Activated T-cell treated with anti-CD3 and anti-CD28 coated beads, Interleukin-2, amount 50 U/mL, for 24 hours (primary cell): ENCODE measurements around the gene RMRP.

Experiments
- DNase-seq: peaks from one replicate; pipeline ENCODE4 v3.0.0-alpha.2; 2020
- H3K27ac Mint-ChIP-seq: 2 replicates; pipeline ENCODE4 v1.8.0; 2020; ENCODE audit warnings: mild to moderate bottlenecking, mixed read lengths
- H3K27me3 Mint-ChIP-seq: 2 replicates; pipeline ENCODE4 v1.8.0; 2020; ENCODE audit warnings: mixed read lengths
- H3K36me3 Mint-ChIP-seq: 2 replicates; pipeline ENCODE4 v1.8.0; 2020; ENCODE audit warnings: low read depth, mixed read lengths
- H3K4me1 Mint-ChIP-seq: 2 replicates; pipeline ENCODE4 v1.8.0; 2020; ENCODE audit warnings: low read depth, mixed read lengths
- H3K4me3 Mint-ChIP-seq: 2 replicates; pipeline ENCODE4 v1.8.0; 2020; ENCODE audit warnings: mild to moderate bottlenecking, moderate library complexity, mixed read lengths
- H3K9me3 Mint-ChIP-seq: 2 replicates; pipeline ENCODE4 v1.8.0; 2020; ENCODE audit warnings: mixed read lengths

The RMRP gene

GRCh38 chr9:35664531-35665470 lies 7.0 kb upstream of the RMRP start, which contains the start of gene ARHGEF39:
ARHGEF39 (minus strand) TSS chr9:35665195; CDS start chr9:35665169, 26 bp downstream.
- Mint-ChIP-seq H3K9me3 (no peaks in the 10 kb centered on the region), H3K4me1 (peaks cover 56% of the 10 kb centered on the region), H3K4me3 (peak within 1 kb of the TSS; percentile 83), H3K36me3 (peaks cover 35% of the 10 kb centered on the region), H3K27ac (peak within 1 kb of the TSS; percentile 72), H3K27me3 (no peaks in the 10 kb centered on the region)
- DNase-seq = peak; percentile 83

GRCh38 chr9:35662437-35662836 lies 4.6 kb upstream of the RMRP start:
- H3K4me1 Mint-ChIP-seq = peaks cover 73% of the 10 kb centered on the region
- peak overlapping the region; percentile 77 for H3K27ac Mint-ChIP-seq
- no peaks in the 10 kb centered on the region for H3K9me3 Mint-ChIP-seq
- H3K4me3 Mint-ChIP-seq = no peak overlapping the region
- H3K27me3 Mint-ChIP-seq = peaks cover 3% of the 10 kb centered on the region
- no peak for DNase-seq
- H3K36me3 Mint-ChIP-seq = peaks cover 49% of the 10 kb centered on the region

GRCh38 chr9:35661756-35662350 lies 4.0 kb upstream of the RMRP start:
- no peak for DNase-seq
- Mint-ChIP-seq H3K27me3 (peaks cover 3% of the 10 kb centered on the region), H3K36me3 (peaks cover 49% of the 10 kb centered on the region), H3K4me3 (no peak overlapping the region), H3K9me3 (no peaks in the 10 kb centered on the region), H3K4me1 (peaks cover 78% of the 10 kb centered on the region), H3K27ac (peak overlapping the region; percentile 77)

GRCh38 chr9:35660966-35661415 lies 3.2 kb upstream of the RMRP start:
- H3K9me3 Mint-ChIP-seq = no peaks in the 10 kb centered on the region
- no peak for DNase-seq
- peaks cover 49% of the 10 kb centered on the region for H3K36me3 Mint-ChIP-seq
- H3K27ac Mint-ChIP-seq = peak overlapping the region; percentile 67
- H3K4me3 Mint-ChIP-seq = no peak overlapping the region
- peaks cover 84% of the 10 kb centered on the region for H3K4me1 Mint-ChIP-seq
- H3K27me3 Mint-ChIP-seq = peaks cover 3% of the 10 kb centered on the region

GRCh38 chr9:35659340-35659739 lies 1.5 kb upstream of the RMRP start:
- no peak for DNase-seq
- H3K9me3 Mint-ChIP-seq = no peaks in the 10 kb centered on the region
- H3K4me3 Mint-ChIP-seq = peak overlapping the region; percentile 86
- H3K27me3 Mint-ChIP-seq = peaks cover 3% of the 10 kb centered on the region
- H3K4me1 Mint-ChIP-seq = peaks cover 78% of the 10 kb centered on the region
- peak overlapping the region; percentile 100 for H3K27ac Mint-ChIP-seq
- H3K36me3 Mint-ChIP-seq = peaks cover 49% of the 10 kb centered on the region

GRCh38 chr9:35658968-35659220 lies 1.1 kb upstream of the RMRP start:
- Mint-ChIP-seq H3K4me1 (peaks cover 78% of the 10 kb centered on the region), H3K27ac (peak overlapping the region; percentile 100), H3K27me3 (peaks cover 3% of the 10 kb centered on the region), H3K36me3 (peaks cover 49% of the 10 kb centered on the region), H3K9me3 (no peaks in the 10 kb centered on the region), H3K4me3 (peak overlapping the region; percentile 86)
- no peak for DNase-seq

GRCh38 chr9:35658137-35658967 lies 533 bp upstream of the RMRP start, which contains the start of gene CCDC107:
CCDC107 (plus strand) TSS chr9:35658292; CDS start chr9:35658380, 88 bp downstream.
- peak; percentile 91 for DNase-seq
- Mint-ChIP-seq H3K27ac (peak within 1 kb of the TSS; percentile 100), H3K27me3 (peaks cover 3% of the 10 kb centered on the region), H3K4me1 (peaks cover 74% of the 10 kb centered on the region), H3K9me3 (no peaks in the 10 kb centered on the region), H3K36me3 (peaks cover 47% of the 10 kb centered on the region), H3K4me3 (peak within 1 kb of the TSS; percentile 86)

GRCh38 chr9:35656831-35657545 lies 831 bp downstream of the RMRP start:
- Mint-ChIP-seq H3K4me1 (peaks cover 65% of the 10 kb centered on the region), H3K27me3 (peaks cover 3% of the 10 kb centered on the region), H3K4me3 (peak overlapping the region; percentile 86), H3K27ac (peak overlapping the region; percentile 100), H3K9me3 (no peaks in the 10 kb centered on the region), H3K36me3 (peaks cover 34% of the 10 kb centered on the region)
- DNase-seq = no peak

GRCh38 chr9:35656348-35656747 lies 1.5 kb downstream of the RMRP start:
- Mint-ChIP-seq H3K4me3 (peak overlapping the region; percentile 4), H3K27me3 (peaks cover 3% of the 10 kb centered on the region), H3K36me3 (peaks cover 29% of the 10 kb centered on the region), H3K9me3 (no peaks in the 10 kb centered on the region), H3K27ac (no peak overlapping the region), H3K4me1 (peaks cover 66% of the 10 kb centered on the region)
- no peak for DNase-seq

- peaks cover 3% of the 10 kb centered on the region for H3K27me3 Mint-ChIP-seq
- peaks cover 8% of the 10 kb centered on the region for H3K36me3 Mint-ChIP-seq
- peak overlapping the region; percentile 14 for H3K27ac Mint-ChIP-seq
- H3K9me3 Mint-ChIP-seq = no peaks in the 10 kb centered on the region
- H3K4me1 Mint-ChIP-seq = peaks cover 66% of the 10 kb centered on the region
- DNase-seq = no peak
- H3K4me3 Mint-ChIP-seq = no peak overlapping the region
These were observed 4.2 kb downstream of the RMRP start for GRCh38 chr9:35653611-35654010.

- peaks cover 1% of the 10 kb centered on the region for H3K27me3 Mint-ChIP-seq
- no peak for DNase-seq
- H3K27ac Mint-ChIP-seq = no peak overlapping the region
- peaks cover 72% of the 10 kb centered on the region for H3K4me1 Mint-ChIP-seq
- H3K36me3 Mint-ChIP-seq = peaks cover 4% of the 10 kb centered on the region
- H3K4me3 Mint-ChIP-seq = no peak overlapping the region
- H3K9me3 Mint-ChIP-seq = no peaks in the 10 kb centered on the region
These were observed 5.0 kb downstream of the RMRP start for GRCh38 chr9:35652829-35653209.

GRCh38 chr9:35651956-35652828 lies 5.6 kb downstream of the RMRP start:
- Mint-ChIP-seq H3K27ac (peak overlapping the region; percentile 63), H3K9me3 (no peaks in the 10 kb centered on the region), H3K4me3 (peak overlapping the region; percentile 85), H3K36me3 (peaks cover 4% of the 10 kb centered on the region), H3K27me3 (no peaks in the 10 kb centered on the region), H3K4me1 (peaks cover 72% of the 10 kb centered on the region)
- DNase-seq = no peak
